IMR-90 (cell line): Measurements from ENCODE around the gene RALGPS1. TPM values are rescaled to one million over a fixed set of nuclear protein-coding genes. Genes with fewer than 3 reads are reported as not detected.

Experiments
- ATAC-seq: fragments of 200-7000 bp; cut with Tn5 transposase; 2 replicates; pipeline ENCODE4 v1.9.1; 2020; ENCODE audit warnings: low read depth, mild to moderate bottlenecking, moderate library complexity
- BruUV-seq: library from RNA; stranded (reverse); fragments of 400-500 nt; replicated peaks from 2 replicates; lab custom pipeline; 2021; lab: Mats Ljungman, UMichigan
- CTCF ChIA-PET: fragments of 300-600 bp; formaldehyde crosslinking; extraction: SDS; loops from one replicate; lab custom pipeline; 2021; ENCODE audit warnings: antibody characterized with exemption; lab: Yijun Ruan, JAX
- POLR2A ChIA-PET: fragments of 300-600 bp; sonication (Branson Sonifier 250); formaldehyde crosslinking; loops from one replicate; lab custom pipeline; 2022; ENCODE audit warnings: antibody characterized with exemption; ENCODE audit not compliant: unreplicated experiment; lab: Charles Lee
- DNase-seq: peaks from one replicate; pipeline ENCODE4 v3.0.0; 2013
- H2AFZ ChIP-seq: replicated peaks from 2 replicates; pipeline ENCODE3; 2013; ENCODE audit warnings: low read length, mild to moderate bottlenecking; ENCODE audit not compliant: poor library complexity
- H2AK5ac ChIP-seq: 2 replicates; pipeline ENCODE4 v1.6.1; 2013; ENCODE audit warnings: low read depth, low read length, inconsistent platforms
- H2AK9ac ChIP-seq: replicated peaks from 2 replicates; pipeline ENCODE3; 2013; ENCODE audit warnings: mild to moderate bottlenecking, low read depth, low read length, moderate library complexity; ENCODE audit not compliant: poor library complexity
- H2BK120ac ChIP-seq: 2 replicates; pipeline ENCODE4 v1.6.1; 2013; ENCODE audit warnings: low read depth, low read length, inconsistent platforms
- H2BK15ac ChIP-seq: 3 replicates; pipeline ENCODE4 v1.6.1; 2013; ENCODE audit warnings: low read depth, low read length, inconsistent platforms
- H2BK20ac ChIP-seq: 2 replicates; pipeline ENCODE4 v1.6.1; 2013; ENCODE audit warnings: low read depth, mild to moderate bottlenecking, inconsistent platforms, low read length, moderate library complexity
- H2BK5ac ChIP-seq: 2 replicates; pipeline ENCODE4 v1.6.1; 2013; ENCODE audit warnings: mild to moderate bottlenecking, low read depth, low read length, inconsistent platforms; ENCODE audit not compliant: poor library complexity, severe bottlenecking
- H3K14ac ChIP-seq: replicated peaks from 2 replicates; pipeline ENCODE4 v1.6.1; 2013; ENCODE audit warnings: low read depth, low read length, inconsistent platforms
- H3K18ac ChIP-seq: 2 replicates; pipeline ENCODE4 v1.6.1; 2013; ENCODE audit warnings: low read depth, low read length, control low read depth
- H3K23ac ChIP-seq: 2 replicates; pipeline ENCODE4 v1.6.1; 2013; ENCODE audit warnings: low read depth, low read length, inconsistent platforms
- H3K27ac ChIP-seq: 2 replicates; pipeline ENCODE4 v1.5.1; 2013; ENCODE audit warnings: mild to moderate bottlenecking, control low read depth, low read length; ENCODE audit not compliant: insufficient read depth
- H3K27me3 ChIP-seq: 2 replicates; pipeline ENCODE4 v1.6.1; 2013; ENCODE audit warnings: low read length; ENCODE audit not compliant: control insufficient read depth, insufficient read depth
- H3K36me3 ChIP-seq: 2 replicates; pipeline ENCODE4 v1.6.1; 2013; ENCODE audit warnings: low read length, mixed read lengths; ENCODE audit not compliant: control insufficient read depth, insufficient read depth
- H3K4ac ChIP-seq: 2 replicates; pipeline ENCODE4 v1.6.1; 2013; ENCODE audit warnings: low read depth, low read length, inconsistent platforms
- H3K4me1 ChIP-seq: 2 replicates; pipeline ENCODE4 v1.6.1; 2013; ENCODE audit warnings: low read length, mixed read lengths; ENCODE audit not compliant: control insufficient read depth, insufficient read depth
- H3K4me2 ChIP-seq: 2 replicates; pipeline ENCODE4 v1.6.1; 2013; ENCODE audit warnings: low read depth, mild to moderate bottlenecking, control low read depth, low read length, moderate library complexity
- H3K4me3 ChIP-seq: 2 replicates; pipeline ENCODE4 v1.5.1; 2013; ENCODE audit warnings: low read depth, mild to moderate bottlenecking, control low read depth, low read length, moderate library complexity; ENCODE audit not compliant: insufficient read depth
- H3K56ac ChIP-seq: 2 replicates; pipeline ENCODE4 v1.6.1; 2013; ENCODE audit warnings: low read length, inconsistent platforms; ENCODE audit not compliant: insufficient read depth; ENCODE audit errors: extremely low read depth
- H3K79me1 ChIP-seq, 2 experiments: 2 replicates each; pipeline ENCODE4 v1.6.1; 2013; ENCODE audit warnings: low read length in 2 of 2, inconsistent platforms in 1 of 2, low read depth in 1 of 2
- H3K9ac ChIP-seq: 2 replicates; pipeline ENCODE4 v1.6.1; 2013; ENCODE audit warnings: low read depth, low read length, control low read depth
- H3K9me1 ChIP-seq: 2 replicates; pipeline ENCODE4 v1.6.1; 2013; ENCODE audit warnings: low read length, inconsistent platforms; ENCODE audit not compliant: insufficient read depth
- H3K9me3 ChIP-seq: 2 replicates; pipeline ENCODE4 v1.6.1; 2013; ENCODE audit warnings: low read length; ENCODE audit not compliant: control insufficient read depth, insufficient read depth
- H4K20me1 ChIP-seq: 2 replicates; pipeline ENCODE4 v1.6.1; 2013; ENCODE audit warnings: low read length, inconsistent platforms; ENCODE audit not compliant: insufficient read depth
- H4K5ac ChIP-seq: 2 replicates; pipeline ENCODE4 v1.6.1; 2013; ENCODE audit warnings: mild to moderate bottlenecking, low read depth, low read length, control low read depth
- H4K8ac ChIP-seq, 2 experiments: 2 replicates each; pipeline ENCODE4 v1.6.1; 2013; ENCODE audit warnings: low read depth in 2 of 2, low read length in 2 of 2, control low read depth in 1 of 2, inconsistent platforms in 1 of 2
- H4K91ac ChIP-seq: 2 replicates; pipeline ENCODE4 v1.6.1; 2013; ENCODE audit warnings: low read depth, low read length, inconsistent platforms; ENCODE audit not compliant: insufficient read depth
- CTCF ChIP-seq: conservative IDR thresholded peaks from 2 replicates; pipeline ENCODE4 v1.5.1; 2012; ENCODE audit warnings: mild to moderate bottlenecking, low read depth, low read length, improper control_type of control experiment
- WGBS, 2 experiments: methylation state at CpG; one replicate each; pipeline versions ENCODE4 v1.1.5 to v1.1.7; 2013; ENCODE audit warnings: missing lambda C conversion rate in 2 of 2; ENCODE audit not compliant: insufficient read length in 1 of 2; ENCODE audit errors: extremely low coverage in 2 of 2; 5-methylcytosine and 5-hydroxymethylcytosine counted together
- dilution Hi-C: fragments of 300-500 bp; cut with HindIII; formaldehyde crosslinking; loops from one replicate; pipeline ENCODE4 v1.14.3; 2018; ENCODE audit warnings: low sequenced_read_pairs; ENCODE audit not compliant: unreplicated experiment
- in situ Hi-C: fragments of 300-500 bp; cut with MboI; formaldehyde crosslinking; loops from 3 replicates; pipeline ENCODE4 v1.14.3; 2019; ENCODE audit warnings: low sequenced_read_pairs, inconsistent platforms, mixed read lengths
- intact Hi-C: fragments of 100-400 bp; cut with micrococcal nuclease; formaldehyde crosslinking; loops from 2 replicates; pipeline ENCODE4 v1.10.0; 2022
- polyA plus RNA-seq, 3 experiments: library from polyadenylated mRNA; depleted of rRNA; stranded (reverse); fragments of >200 nt; gene quantifications; 2 replicates each; pipeline ENCODE4 v1.2.3, GENCODE V29; 2012; ENCODE audit warnings: low replicate concordance in 1 of 3
- total RNA-seq: library from RNA; depleted of rRNA; stranded (reverse); fragments of >200 nt; gene quantifications from 2 replicates; pipeline ENCODE4 v1.2.3, GENCODE V29; 2012
- TF ChIP-seq, protein P1 (sequence below): fragments of 150-350 bp; IDR thresholded peaks from 2 replicates; pipeline ENCODE4 v1.6.1; 2016; ENCODE audit warnings: low read depth, mild to moderate bottlenecking, low read length, moderate library complexity, borderline replicate concordance

RALGPS1 gene
- total and polyA plus RNA-seq, 2 of the 4 experiments (the other 2 are of a cell fraction), result 0.90 to 2.8 TPM

DNA sequence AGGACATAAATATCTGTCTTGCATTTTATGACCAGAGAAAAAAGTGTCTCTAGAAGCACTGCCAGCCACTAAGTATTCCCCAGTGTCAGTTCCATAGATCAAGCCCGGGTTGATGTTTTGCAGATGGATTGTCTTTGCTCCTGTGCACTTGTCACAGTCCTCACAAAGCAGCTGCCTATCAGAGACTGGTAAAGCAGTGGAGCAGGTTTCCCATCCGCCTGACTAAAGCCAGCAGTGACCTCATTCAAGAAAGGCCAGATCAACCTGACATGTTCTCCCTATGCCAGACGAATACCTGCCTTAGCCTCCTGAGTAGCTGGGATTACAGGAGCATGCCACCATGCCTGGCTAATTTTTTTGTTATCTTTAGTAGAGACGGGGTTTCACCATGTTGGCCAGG lies 323.2 kb downstream of the RALGPS1 start:
- dilution Hi-C loops (no loop called here), in situ Hi-C loops (no loop called here), intact Hi-C loops (no loop called here)
- Histone ChIP-seq H3K18ac (no peak overlapping the region), H3K27me3 (peaks cover 2% of the 10 kb centered on the region; the same call in 1 of the 2 replicates), H2BK15ac (no peak overlapping the region), H3K9me3 (no peaks in the 10 kb centered on the region), H2AK5ac (no peak overlapping the region), H3K9me1 (no peaks in the 10 kb centered on the region), H3K9ac (no peak overlapping the region), H4K8ac (no peak overlapping the region), H3K4ac (no peak overlapping the region), H3K23ac (no peak overlapping the region), H2BK5ac (no peak overlapping the region), H3K4me2 (no peak overlapping the region), H2BK20ac (no peak overlapping the region), H4K91ac (no peak overlapping the region), H3K14ac (no peak overlapping the region), H4K20me1 (no peaks in the 10 kb centered on the region), H2BK120ac (no peak overlapping the region), H3K27ac (no peak overlapping the region), H2AFZ (no peak overlapping the region), H3K4me1 (no peaks in the 10 kb centered on the region), H3K79me1 (no peaks in the 10 kb centered on the region), H3K36me3 (no peaks in the 10 kb centered on the region), H4K5ac (no peak overlapping the region), H3K4me3 (no peak overlapping the region), H2AK9ac (no peak overlapping the region), H3K56ac (no peak overlapping the region)
- DNase-seq (no peak), ATAC-seq (no peak)
- 83% methylated on average over 1 of the region's 4 CpGs; no CpG with 5 or more reads in 1 of the 2 experiments for WGBS, 2 experiments
- POLR2A ChIA-PET, result no interaction called here
- BruUV-seq, result no TSS peak
- TF ChIP-seq, protein P1, sequence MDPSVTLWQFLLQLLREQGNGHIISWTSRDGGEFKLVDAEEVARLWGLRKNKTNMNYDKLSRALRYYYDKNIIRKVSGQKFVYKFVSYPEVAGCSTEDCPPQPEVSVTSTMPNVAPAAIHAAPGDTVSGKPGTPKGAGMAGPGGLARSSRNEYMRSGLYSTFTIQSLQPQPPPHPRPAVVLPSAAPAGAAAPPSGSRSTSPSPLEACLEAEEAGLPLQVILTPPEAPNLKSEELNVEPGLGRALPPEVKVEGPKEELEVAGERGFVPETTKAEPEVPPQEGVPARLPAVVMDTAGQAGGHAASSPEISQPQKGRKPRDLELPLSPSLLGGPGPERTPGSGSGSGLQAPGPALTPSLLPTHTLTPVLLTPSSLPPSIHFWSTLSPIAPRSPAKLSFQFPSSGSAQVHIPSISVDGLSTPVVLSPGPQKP, result no peak
- TF ChIP-seq CTCF, result no peak
- CTCF ChIA-PET, result no interaction called here
